ENCODE measurements around the gene KBTBD3. TPM values are rescaled to one million over a fixed set of nuclear protein-coding genes. Genes with fewer than 3 reads are reported as not detected.

Gene KBTBD3
- 10 to 100 TPM in 1 of 7 donors, 1 to 10 TPM in 6; 5.1 to 11.9 (median 8.3) TPM for total RNA-seq
- polyA plus RNA-seq, result 1 to 10 TPM; 4.2 to 4.4 TPM
- long read RNA-seq, donor 1, transcript KBTBD3-201 (3 exons, 3,751 nt), result major isoform, 9 of 13 reads
- long read RNA-seq, donor 1, partial matches to known transcripts, result 0 of 13 reads
- long read RNA-seq, donor 1, other reads (novel, unspliced or antisense), result 2 of 13 reads
- long read RNA-seq, donor 2, partial matches to known transcripts, result 0 of 6 reads
- long read RNA-seq, donor 2, other reads (novel, unspliced or antisense), result 0 of 6 reads
- long read RNA-seq, donor 3, transcript KBTBD3-205 (4 exons, 2,682 nt), result major isoform, 5 of 8 reads
- long read RNA-seq, donor 3, partial matches to known transcripts, result 2 of 8 reads
- long read RNA-seq, donor 3, other reads (novel, unspliced or antisense), result 0 of 8 reads

DNA sequence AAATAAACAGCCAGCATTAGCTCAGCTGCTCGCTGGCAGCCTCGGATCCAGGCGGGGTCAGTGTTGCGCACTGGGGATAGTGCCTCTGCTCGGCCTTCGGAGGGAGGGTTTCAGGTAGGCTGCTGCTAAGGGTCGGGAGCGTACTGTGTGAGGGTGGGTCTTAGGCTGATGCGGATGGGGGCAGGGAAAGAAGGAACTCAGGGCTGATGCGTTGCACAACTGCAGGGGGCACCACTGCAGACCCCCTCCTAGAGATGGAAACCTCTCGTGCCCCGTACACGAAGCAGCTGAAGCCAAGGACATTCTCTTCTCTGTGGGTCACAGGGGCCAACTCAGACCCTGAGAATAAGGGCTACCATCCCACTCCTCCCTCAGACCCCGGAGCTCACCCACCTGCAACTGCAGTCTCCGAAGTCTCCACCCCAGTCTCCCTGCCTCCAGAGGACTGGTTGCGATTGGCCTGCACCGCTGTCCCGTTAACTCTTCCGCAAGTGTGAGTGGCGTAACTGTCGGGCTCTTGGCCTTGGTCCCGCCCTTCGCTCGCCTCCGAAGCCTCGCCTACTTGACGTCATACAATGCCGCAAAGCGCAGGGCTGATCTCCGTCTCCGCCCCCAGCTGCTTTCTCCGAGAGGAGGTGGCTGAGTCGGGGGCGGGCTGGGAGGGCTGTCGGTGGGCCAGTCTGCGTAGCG, at the start of gene KBTBD3:
KBTBD3 (minus strand) TSS at position 429 of the 690 bp plus-strand sequence. CDS start 18,250 bp downstream, outside the sequence.
- Histone ChIP-seq H3K4me1 (ENCODE audit: insufficient read depth) (peaks cover 1% of the 10 kb centered on the region), H3K9me3 (no peaks in the 10 kb centered on the region), H3K36me3 (no peaks in the 10 kb centered on the region), H3K27me3 (no peaks in the 10 kb centered on the region), H3K27ac (peak within 1 kb of the TSS; percentile 88 to 94), H3K4me3 (peak within 1 kb of the TSS; percentile 69)
- peak; percentile 98 to 99 (median 99) for DNase-seq
- WGBS, 3 donors, result 0 to 1% (median 0%) methylated on average over 37 of the region's 37 CpGs
- intact Hi-C loops (cut with DNase I), result loop anchor here in 2 of 4 donors (5.0 kb wide), 1 partner anchor 55 kb away; the partner anchor contains the start of gene MSANTD4 (in 2 of the 2)
- TF ChIP-seq CTCF (IDR thresholded peaks at IDR 0.05), result peak in 2 of 3 donors; percentile 36 to 52
- TF ChIP-seq POLR2A (IDR thresholded peaks at IDR 0.05), result peak; percentile 90
- no peak for TF ChIP-seq EP300 (IDR thresholded peaks at IDR 0.05)

DNA sequence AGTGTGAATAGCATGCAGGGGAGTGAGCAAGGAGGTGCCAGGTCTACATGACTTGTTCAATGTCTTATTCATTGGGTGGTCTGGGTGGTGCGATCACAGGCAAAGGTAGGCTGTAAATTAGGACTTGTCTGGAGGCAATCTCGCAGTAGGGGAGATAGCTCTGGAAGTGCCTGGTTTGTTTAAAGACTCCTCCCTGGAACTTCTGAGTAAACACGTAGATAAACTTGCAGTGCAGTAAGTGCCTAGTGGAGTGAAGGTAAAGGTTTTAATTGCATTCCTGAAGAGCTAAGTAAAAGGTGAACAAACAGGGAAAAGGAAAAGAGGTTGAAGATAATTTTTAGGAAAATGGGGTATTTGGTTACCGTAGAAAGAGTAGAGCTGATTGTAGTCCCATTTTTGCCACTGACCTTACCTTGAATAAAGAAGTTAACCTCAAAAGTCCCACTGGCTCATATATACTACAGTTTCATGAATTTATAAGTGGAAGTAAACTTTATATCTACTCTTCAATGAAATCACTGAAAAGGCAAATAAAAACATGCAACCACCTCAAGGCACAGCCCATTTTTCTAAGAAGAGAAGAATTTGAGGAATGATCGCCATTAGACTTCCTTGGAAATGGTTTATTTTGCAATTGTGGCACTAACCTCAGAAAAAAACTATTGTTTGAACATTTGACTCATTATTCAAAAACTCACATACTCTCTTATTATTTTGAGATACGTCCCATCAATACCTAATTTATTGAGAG, 44.6 kb upstream of the KBTBD3 start:
- no peaks in the 10 kb centered on the region for H3K9me3 ChIP-seq
- no peaks in the 10 kb centered on the region for H3K4me1 ChIP-seq (ENCODE audit: insufficient read depth)
- intact Hi-C loops (cut with DNase I), result no loop called here
- TF ChIP-seq POLR2A (IDR thresholded peaks at IDR 0.05) (no peak), EP300 (IDR thresholded peaks at IDR 0.05) (no peak), CTCF (IDR thresholded peaks at IDR 0.05) (no peak)
- no peak overlapping the region for H3K27ac ChIP-seq
- no peak overlapping the region for H3K4me3 ChIP-seq
- H3K27me3 ChIP-seq, result no peaks in the 10 kb centered on the region
- no peaks in the 10 kb centered on the region for H3K36me3 ChIP-seq
- 40 to 50% (median 43%) methylated on average over 6 of the region's 6 CpGs for WGBS, 3 donors
- no peak for DNase-seq

GRCh38 chr11:106105986-106106385, 28.8 kb upstream of the KBTBD3 start:
- intact Hi-C loops (cut with DNase I), result no loop called here
- no peak overlapping the region for H3K4me3 ChIP-seq
- DNase-seq, result no peak
- 90 to 92% (median 90%) methylated on average over 6 of the region's 6 CpGs for WGBS, 3 donors
- TF ChIP-seq POLR2A (IDR thresholded peaks at IDR 0.05) (no peak), EP300 (IDR thresholded peaks at IDR 0.05) (no peak), CTCF (IDR thresholded peaks at IDR 0.05) (no peak)
- no peaks in the 10 kb centered on the region for H3K4me1 ChIP-seq (ENCODE audit: insufficient read depth)
- H3K9me3 ChIP-seq, result no peaks in the 10 kb centered on the region
- no peak overlapping the region for H3K27ac ChIP-seq
- no peaks in the 10 kb centered on the region for H3K36me3 ChIP-seq
- no peaks in the 10 kb centered on the region for H3K27me3 ChIP-seq

GRCh38 chr11:106101819-106102218, 24.7 kb upstream of the KBTBD3 start:
- 80 to 96% (median 84%) methylated on average over 1 of the region's 1 CpG for WGBS, 3 donors
- Histone ChIP-seq H3K4me3 (no peak overlapping the region), H3K9me3 (no peaks in the 10 kb centered on the region), H3K36me3 (no peaks in the 10 kb centered on the region), H3K4me1 (ENCODE audit: insufficient read depth) (no peaks in the 10 kb centered on the region), H3K27me3 (no peaks in the 10 kb centered on the region), H3K27ac (no peak overlapping the region)
- intact Hi-C loops (cut with DNase I), result no loop called here
- no peak for DNase-seq
- TF ChIP-seq POLR2A (IDR thresholded peaks at IDR 0.05) (no peak), CTCF (IDR thresholded peaks at IDR 0.05) (no peak), EP300 (IDR thresholded peaks at IDR 0.05) (no peak)

All from ovary (tissue), 10 donors.